IMR-90 (cell line): ENCODE measurements around the gene PSD2. TPM values are rescaled to one million over a fixed set of nuclear protein-coding genes. Genes with fewer than 3 reads are reported as not detected.

ENCODE experiments used
- ATAC-seq: fragments of 200-7000 bp; cut with Tn5 transposase; 2 replicates; pipeline ENCODE4 v1.9.1; 2020; ENCODE audit warnings: low read depth, mild to moderate bottlenecking, moderate library complexity
- BruUV-seq: library from RNA; stranded (reverse); fragments of 400-500 nt; replicated peaks from 2 replicates; lab custom pipeline; 2021; lab: Mats Ljungman, UMichigan
- CTCF ChIA-PET: fragments of 300-600 bp; formaldehyde crosslinking; extraction: SDS; loops from one replicate; lab custom pipeline; 2021; ENCODE audit warnings: antibody characterized with exemption; lab: Yijun Ruan, JAX
- POLR2A ChIA-PET: fragments of 300-600 bp; sonication (Branson Sonifier 250); formaldehyde crosslinking; loops from one replicate; lab custom pipeline; 2022; ENCODE audit warnings: antibody characterized with exemption; ENCODE audit not compliant: unreplicated experiment; lab: Charles Lee
- DNase-seq: peaks from one replicate; pipeline ENCODE4 v3.0.0; 2013
- H2AFZ ChIP-seq: replicated peaks from 2 replicates; pipeline ENCODE3; 2013; ENCODE audit warnings: low read length, mild to moderate bottlenecking; ENCODE audit not compliant: poor library complexity
- H2AK5ac ChIP-seq: 2 replicates; pipeline ENCODE4 v1.6.1; 2013; ENCODE audit warnings: low read depth, low read length, inconsistent platforms
- H2AK9ac ChIP-seq: replicated peaks from 2 replicates; pipeline ENCODE3; 2013; ENCODE audit warnings: mild to moderate bottlenecking, low read depth, low read length, moderate library complexity; ENCODE audit not compliant: poor library complexity
- H2BK120ac ChIP-seq: 2 replicates; pipeline ENCODE4 v1.6.1; 2013; ENCODE audit warnings: low read depth, low read length, inconsistent platforms
- H2BK15ac ChIP-seq: 3 replicates; pipeline ENCODE4 v1.6.1; 2013; ENCODE audit warnings: low read depth, low read length, inconsistent platforms
- H2BK20ac ChIP-seq: 2 replicates; pipeline ENCODE4 v1.6.1; 2013; ENCODE audit warnings: low read depth, mild to moderate bottlenecking, inconsistent platforms, low read length, moderate library complexity
- H2BK5ac ChIP-seq: 2 replicates; pipeline ENCODE4 v1.6.1; 2013; ENCODE audit warnings: mild to moderate bottlenecking, low read depth, low read length, inconsistent platforms; ENCODE audit not compliant: poor library complexity, severe bottlenecking
- H3K14ac ChIP-seq: replicated peaks from 2 replicates; pipeline ENCODE4 v1.6.1; 2013; ENCODE audit warnings: low read depth, low read length, inconsistent platforms
- H3K18ac ChIP-seq: 2 replicates; pipeline ENCODE4 v1.6.1; 2013; ENCODE audit warnings: low read depth, low read length, control low read depth
- H3K23ac ChIP-seq: 2 replicates; pipeline ENCODE4 v1.6.1; 2013; ENCODE audit warnings: low read depth, low read length, inconsistent platforms
- H3K27ac ChIP-seq: 2 replicates; pipeline ENCODE4 v1.5.1; 2013; ENCODE audit warnings: mild to moderate bottlenecking, control low read depth, low read length; ENCODE audit not compliant: insufficient read depth
- H3K27me3 ChIP-seq: 2 replicates; pipeline ENCODE4 v1.6.1; 2013; ENCODE audit warnings: low read length; ENCODE audit not compliant: control insufficient read depth, insufficient read depth
- H3K36me3 ChIP-seq: 2 replicates; pipeline ENCODE4 v1.6.1; 2013; ENCODE audit warnings: low read length, mixed read lengths; ENCODE audit not compliant: control insufficient read depth, insufficient read depth
- H3K4ac ChIP-seq: 2 replicates; pipeline ENCODE4 v1.6.1; 2013; ENCODE audit warnings: low read depth, low read length, inconsistent platforms
- H3K4me1 ChIP-seq: 2 replicates; pipeline ENCODE4 v1.6.1; 2013; ENCODE audit warnings: low read length, mixed read lengths; ENCODE audit not compliant: control insufficient read depth, insufficient read depth
- H3K4me2 ChIP-seq: 2 replicates; pipeline ENCODE4 v1.6.1; 2013; ENCODE audit warnings: low read depth, mild to moderate bottlenecking, control low read depth, low read length, moderate library complexity
- H3K4me3 ChIP-seq: 2 replicates; pipeline ENCODE4 v1.5.1; 2013; ENCODE audit warnings: low read depth, mild to moderate bottlenecking, control low read depth, low read length, moderate library complexity; ENCODE audit not compliant: insufficient read depth
- H3K56ac ChIP-seq: 2 replicates; pipeline ENCODE4 v1.6.1; 2013; ENCODE audit warnings: low read length, inconsistent platforms; ENCODE audit not compliant: insufficient read depth; ENCODE audit errors: extremely low read depth
- H3K79me1 ChIP-seq, 2 experiments: 2 replicates each; pipeline ENCODE4 v1.6.1; 2013; ENCODE audit warnings: low read length in 2 of 2, inconsistent platforms in 1 of 2, low read depth in 1 of 2
- H3K9ac ChIP-seq: 2 replicates; pipeline ENCODE4 v1.6.1; 2013; ENCODE audit warnings: low read depth, low read length, control low read depth
- H3K9me1 ChIP-seq: 2 replicates; pipeline ENCODE4 v1.6.1; 2013; ENCODE audit warnings: low read length, inconsistent platforms; ENCODE audit not compliant: insufficient read depth
- H3K9me3 ChIP-seq: 2 replicates; pipeline ENCODE4 v1.6.1; 2013; ENCODE audit warnings: low read length; ENCODE audit not compliant: control insufficient read depth, insufficient read depth
- H4K20me1 ChIP-seq: 2 replicates; pipeline ENCODE4 v1.6.1; 2013; ENCODE audit warnings: low read length, inconsistent platforms; ENCODE audit not compliant: insufficient read depth
- H4K5ac ChIP-seq: 2 replicates; pipeline ENCODE4 v1.6.1; 2013; ENCODE audit warnings: mild to moderate bottlenecking, low read depth, low read length, control low read depth
- H4K8ac ChIP-seq, 2 experiments: 2 replicates each; pipeline ENCODE4 v1.6.1; 2013; ENCODE audit warnings: low read depth in 2 of 2, low read length in 2 of 2, control low read depth in 1 of 2, inconsistent platforms in 1 of 2
- H4K91ac ChIP-seq: 2 replicates; pipeline ENCODE4 v1.6.1; 2013; ENCODE audit warnings: low read depth, low read length, inconsistent platforms; ENCODE audit not compliant: insufficient read depth
- BHLHE40 ChIP-seq: fragments of 150-350 bp; IDR thresholded peaks from 2 replicates; pipeline ENCODE4 v1.6.1; 2016; ENCODE audit warnings: mild to moderate bottlenecking, low read depth, low read length
- CEBPB ChIP-seq: IDR thresholded peaks from 2 replicates; pipeline ENCODE4 v1.6.1; 2012; ENCODE audit warnings: low read depth, low read length, improper control_type of control experiment
- MXI1 ChIP-seq: IDR thresholded peaks from 2 replicates; pipeline ENCODE4 v1.6.1; 2012; ENCODE audit warnings: low read depth, mild to moderate bottlenecking, low read length, moderate library complexity, borderline replicate concordance
- POLR2A ChIP-seq: IDR thresholded peaks from 2 replicates; pipeline ENCODE4 v1.6.1; 2012; ENCODE audit warnings: mild to moderate bottlenecking, low read depth, low read length
- RFX5 ChIP-seq: IDR thresholded peaks from 2 replicates; pipeline ENCODE4 v1.8.0; 2012; ENCODE audit warnings: low read depth, mild to moderate bottlenecking, low read length, moderate library complexity
- WGBS, 2 experiments: methylation state at CpG; one replicate each; pipeline versions ENCODE4 v1.1.5 to v1.1.7; 2013; ENCODE audit warnings: missing lambda C conversion rate in 2 of 2; ENCODE audit not compliant: insufficient read length in 1 of 2; ENCODE audit errors: extremely low coverage in 2 of 2; 5-methylcytosine and 5-hydroxymethylcytosine counted together
- dilution Hi-C: fragments of 300-500 bp; cut with HindIII; formaldehyde crosslinking; loops from one replicate; pipeline ENCODE4 v1.14.3; 2018; ENCODE audit warnings: low sequenced_read_pairs; ENCODE audit not compliant: unreplicated experiment
- in situ Hi-C: fragments of 300-500 bp; cut with MboI; formaldehyde crosslinking; loops from 3 replicates; pipeline ENCODE4 v1.14.3; 2019; ENCODE audit warnings: low sequenced_read_pairs, inconsistent platforms, mixed read lengths
- intact Hi-C: fragments of 100-400 bp; cut with micrococcal nuclease; formaldehyde crosslinking; loops from 2 replicates; pipeline ENCODE4 v1.10.0; 2022
- polyA plus RNA-seq, 3 experiments: library from polyadenylated mRNA; depleted of rRNA; stranded (reverse); fragments of >200 nt; gene quantifications; 2 replicates each; pipeline ENCODE4 v1.2.3, GENCODE V29; 2012; ENCODE audit warnings: low replicate concordance in 1 of 3
- total RNA-seq: library from RNA; depleted of rRNA; stranded (reverse); fragments of >200 nt; gene quantifications from 2 replicates; pipeline ENCODE4 v1.2.3, GENCODE V29; 2012
- TF ChIP-seq, protein P1 (sequence below): fragments of 150-350 bp; IDR thresholded peaks from 2 replicates; pipeline ENCODE4 v1.6.1; 2017; ENCODE audit warnings: mild to moderate bottlenecking, antibody characterized with exemption, low read length, low read depth
- TF ChIP-seq, protein P2 (sequence below): fragments of 150-350 bp; IDR thresholded peaks from 2 replicates; pipeline ENCODE4 v1.6.1; 2016; ENCODE audit warnings: low read depth, mild to moderate bottlenecking, low read length, moderate library complexity, borderline replicate concordance

PSD2 gene
- total and polyA plus RNA-seq, 2 of the 4 experiments (the other 2 are of a cell fraction), result 0.05 TPM; not detected in 1

DNA sequence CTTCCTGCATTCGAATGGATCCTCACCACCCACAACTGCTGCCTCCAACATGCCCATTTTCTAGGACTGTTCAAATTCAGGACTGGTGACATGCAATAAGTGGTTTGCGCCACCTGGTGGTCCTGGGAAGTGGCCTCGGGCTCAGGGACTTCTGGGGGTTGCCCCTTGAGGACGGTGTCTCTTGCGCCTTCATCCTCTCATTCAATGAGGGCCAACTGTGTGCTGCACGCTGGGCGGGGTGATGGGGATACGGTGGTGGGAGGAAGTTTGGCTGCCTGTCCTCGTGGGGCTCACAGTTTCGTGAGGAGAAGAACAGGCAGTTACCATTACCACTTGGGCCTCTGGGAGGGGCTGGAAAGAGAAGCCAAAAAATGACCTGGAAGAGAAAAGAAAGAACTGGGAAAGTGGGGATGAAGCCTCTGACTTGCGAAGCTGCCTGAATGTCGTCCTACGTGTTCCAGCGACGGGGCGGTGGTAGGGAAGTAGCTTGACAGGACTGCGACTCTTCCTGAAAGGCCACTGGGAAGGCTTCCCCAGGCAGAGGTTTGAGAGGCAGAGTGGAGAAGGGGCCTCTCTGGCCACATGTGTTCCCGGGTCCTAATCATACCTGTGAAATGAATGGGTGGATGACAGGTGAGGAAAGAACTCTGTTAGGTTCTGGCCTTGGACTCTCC lies 49.0 kb downstream of the PSD2 start (continued):
- TF ChIP-seq RFX5, result no peak

DNA sequence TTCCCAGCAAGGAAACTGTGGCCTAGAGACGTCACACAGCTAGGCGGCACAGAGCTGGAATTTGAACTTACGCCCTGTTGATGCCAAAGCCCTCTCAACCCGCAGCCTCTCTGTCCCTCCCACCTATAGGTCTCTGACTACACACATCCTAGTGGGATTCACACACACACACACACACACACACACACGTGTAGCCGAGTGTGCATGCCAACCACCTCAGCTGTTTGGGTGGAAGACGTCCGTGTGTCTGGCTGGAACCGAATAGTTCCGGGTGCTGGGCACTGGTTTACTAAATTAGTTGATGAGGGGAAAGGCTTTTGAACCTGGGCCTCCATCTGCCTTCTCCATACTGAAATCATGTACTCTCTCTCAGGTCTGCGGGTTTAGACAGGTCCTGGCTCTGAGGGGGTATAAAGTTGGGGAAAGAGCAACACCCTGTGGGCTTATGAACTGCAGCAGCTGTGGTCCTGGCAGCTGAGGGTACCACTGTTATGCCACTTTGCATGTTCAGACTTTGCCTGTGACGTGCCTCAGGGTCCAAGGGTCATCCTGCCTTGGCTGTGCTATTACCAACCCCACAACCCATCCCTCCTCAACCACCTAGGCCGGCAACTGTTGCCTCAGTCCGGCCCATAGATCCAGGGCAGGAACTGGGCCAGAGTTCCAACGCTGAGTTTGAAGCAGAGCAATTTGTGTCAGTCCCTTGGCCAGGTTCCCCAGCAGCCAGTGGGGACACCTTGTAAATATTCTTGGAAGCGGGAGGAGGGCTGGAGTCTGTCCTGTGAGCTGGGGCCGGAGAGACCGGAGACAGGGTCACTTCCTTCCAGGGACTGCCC lies 50.5 kb downstream of the PSD2 start:
- in situ Hi-C loops (no loop called here), dilution Hi-C loops (no loop called here), intact Hi-C loops (loop anchor here (10.0 kb wide), 1 partner anchor 211 kb away; no protein-coding TSS in a partner anchor)
- no peak overlapping the region for H2AK5ac ChIP-seq
- H2AFZ ChIP-seq, result no peak overlapping the region
- no peak overlapping the region for H2AK9ac ChIP-seq
- no peaks in the 10 kb centered on the region for H3K9me3 ChIP-seq
- peaks cover 64% of the 10 kb centered on the region for H3K27me3 ChIP-seq
- no peak overlapping the region for H3K4me3 ChIP-seq
- TF ChIP-seq BHLHE40 (no peak), CEBPB (no peak), POLR2A (no peak), MXI1 (no peak)
- TF ChIP-seq, protein P1, sequence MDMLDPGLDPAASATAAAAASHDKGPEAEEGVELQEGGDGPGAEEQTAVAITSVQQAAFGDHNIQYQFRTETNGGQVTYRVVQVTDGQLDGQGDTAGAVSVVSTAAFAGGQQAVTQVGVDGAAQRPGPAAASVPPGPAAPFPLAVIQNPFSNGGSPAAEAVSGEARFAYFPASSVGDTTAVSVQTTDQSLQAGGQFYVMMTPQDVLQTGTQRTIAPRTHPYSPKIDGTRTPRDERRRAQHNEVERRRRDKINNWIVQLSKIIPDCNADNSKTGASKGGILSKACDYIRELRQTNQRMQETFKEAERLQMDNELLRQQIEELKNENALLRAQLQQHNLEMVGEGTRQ, result no peak
- TF ChIP-seq, protein P2, sequence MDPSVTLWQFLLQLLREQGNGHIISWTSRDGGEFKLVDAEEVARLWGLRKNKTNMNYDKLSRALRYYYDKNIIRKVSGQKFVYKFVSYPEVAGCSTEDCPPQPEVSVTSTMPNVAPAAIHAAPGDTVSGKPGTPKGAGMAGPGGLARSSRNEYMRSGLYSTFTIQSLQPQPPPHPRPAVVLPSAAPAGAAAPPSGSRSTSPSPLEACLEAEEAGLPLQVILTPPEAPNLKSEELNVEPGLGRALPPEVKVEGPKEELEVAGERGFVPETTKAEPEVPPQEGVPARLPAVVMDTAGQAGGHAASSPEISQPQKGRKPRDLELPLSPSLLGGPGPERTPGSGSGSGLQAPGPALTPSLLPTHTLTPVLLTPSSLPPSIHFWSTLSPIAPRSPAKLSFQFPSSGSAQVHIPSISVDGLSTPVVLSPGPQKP, result no peak
- no peak overlapping the region for H2BK20ac ChIP-seq
- no peak overlapping the region for H3K4ac ChIP-seq
- no peak overlapping the region for H3K27ac ChIP-seq
- H2BK5ac ChIP-seq, result no peak overlapping the region
- no peaks in the 10 kb centered on the region for H3K9me1 ChIP-seq
- H2BK120ac ChIP-seq, result no peak overlapping the region
- 61% methylated on average over 5 of the region's 18 CpGs; no CpG with 5 or more reads in 1 of the 2 experiments for WGBS, 2 experiments
- H3K14ac ChIP-seq, result no peak overlapping the region
- H3K4me2 ChIP-seq, result no peak overlapping the region
- ChIA-PET CTCF (interaction anchor here (1.2 kb wide), 1 partner anchor 58 kb away, joined by 4 read pairs; no protein-coding TSS in a partner anchor), POLR2A (no interaction called here)
- H2BK15ac ChIP-seq, result no peak overlapping the region
- no peaks in the 10 kb centered on the region for H3K36me3 ChIP-seq
- no peaks in the 10 kb centered on the region for H3K4me1 ChIP-seq
- H4K5ac ChIP-seq, result no peak overlapping the region
- H3K18ac ChIP-seq, result no peak overlapping the region
- H4K20me1 ChIP-seq, result no peaks in the 10 kb centered on the region; the same call in 1 of the 2 replicates
- BruUV-seq, result no TSS peak
- no peak overlapping the region for H4K91ac ChIP-seq
- H4K8ac ChIP-seq, result no peak overlapping the region
- H3K23ac ChIP-seq, result no peak overlapping the region
- no peak overlapping the region for H3K9ac ChIP-seq
- DNase-seq, result no peak
- no peak overlapping the region for H3K56ac ChIP-seq
- no peak for ATAC-seq
- H3K79me1 ChIP-seq, result no peaks in the 10 kb centered on the region
